Adrenal gland (tissue), 5 donors: ENCODE results near the gene SPSB4.

Source experiments
- CTCF ChIP-seq, 6 experiments: fragments of 450-650 bp in 4 of 6; fragments of 200-600 bp in 2 of 6; sonication (generic) in 1 of 6; IDR thresholded peaks; 1 replicate in 5 of 6; 2 replicates in 1 of 6; pipeline versions ENCODE4 v1.5.1 to v1.8.0; 2016 to 2021; ENCODE audit warnings: antibody characterized with exemption in 6 of 6, mild to moderate bottlenecking in 2 of 6, moderate library complexity in 1 of 6
- POLR2A ChIP-seq, 2 donors: fragments of 450-650 bp; IDR thresholded peaks; one replicate each; pipeline ENCODE4 v1.6.1; 2017; ENCODE audit warnings: antibody characterized with exemption in 2 of 2, mild to moderate bottlenecking in 2 of 2, moderate library complexity in 1 of 2
- donor health status: DM: no; HTN: no; CAD: no.

- TF ChIP-seq POLR2A (IDR thresholded peaks at IDR 0.05) (no peak), CTCF (IDR thresholded peaks at IDR 0.05) (no peak)
These were observed 74.2 kb downstream of the SPSB4 start for GRCh38 chr3:141125351-141125750.
